Mucosa of rectum (tissue), 2 donors: ENCODE results near the gene CD8A.
A peak's percentile ranks its signal among the peaks of the same experiment; 100 is the strongest.

ENCODE experiments used
- H3K27ac ChIP-seq, 2 donors: one replicate each; pipeline ENCODE4 v1.7.0; 2013; ENCODE audit warnings: inconsistent platforms in 2 of 2, low read depth in 2 of 2, low read length in 2 of 2
- H3K27me3 ChIP-seq, 2 donors: one replicate each; pipeline ENCODE4 v1.7.0; 2013; ENCODE audit warnings: low read length in 2 of 2; ENCODE audit not compliant: control insufficient read depth in 2 of 2, insufficient read depth in 2 of 2
- H3K36me3 ChIP-seq, 2 donors: one replicate each; pipeline ENCODE4 v1.7.0; 2013; ENCODE audit warnings: low read length in 2 of 2; ENCODE audit not compliant: control insufficient read depth in 2 of 2, insufficient read depth in 2 of 2
- H3K4me1 ChIP-seq, 2 donors: one replicate each; pipeline ENCODE4 v1.7.0; 2013; ENCODE audit warnings: low read length in 2 of 2, mild to moderate bottlenecking in 1 of 2; ENCODE audit not compliant: control insufficient read depth in 2 of 2, insufficient read depth in 2 of 2
- H3K4me3 ChIP-seq, 2 donors: one replicate each; pipeline ENCODE4 v1.7.0; 2013; ENCODE audit warnings: low read length in 2 of 2
- H3K9ac ChIP-seq, 2 donors: one replicate each; pipeline ENCODE4 v1.7.0; 2013; ENCODE audit warnings: low read length in 2 of 2, low read depth in 1 of 2, mild to moderate bottlenecking in 1 of 2
- H3K9me3 ChIP-seq, 2 donors: one replicate each; pipeline ENCODE4 v1.7.0; 2013; ENCODE audit warnings: low read length in 2 of 2; ENCODE audit not compliant: control insufficient read depth in 2 of 2
- donor health status: healthy.
- donor health status: Normal muscosa, but diverticular disease.

Gene CD8A

DNA sequence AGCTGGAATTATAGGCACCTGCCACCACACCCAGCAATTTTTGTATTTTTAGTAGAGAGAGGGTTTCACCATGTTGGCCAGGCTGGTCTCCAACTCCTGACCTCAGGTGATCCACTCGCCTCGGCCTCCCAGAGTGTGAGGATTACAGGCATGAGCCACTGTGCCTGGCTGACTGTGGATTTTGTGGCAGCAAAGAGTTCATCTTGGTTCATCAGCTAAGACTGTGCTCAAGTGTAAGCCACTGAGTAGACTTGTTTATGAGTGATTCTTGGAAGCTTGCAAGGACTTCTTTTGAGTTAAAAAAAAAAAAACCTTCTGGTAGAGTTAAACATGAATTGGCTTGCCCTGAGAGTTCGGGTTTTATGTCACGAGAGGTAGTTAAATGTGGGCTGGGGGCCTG lies 36.2 kb upstream of the CD8A start:
- Histone ChIP-seq H3K36me3 (no peaks in the 10 kb centered on the region), H3K27ac (no peak overlapping the region), H3K4me3 (no peak overlapping the region), H3K4me1 (no peaks in the 10 kb centered on the region), H3K9ac (no peak overlapping the region), H3K9me3 (no peaks in the 10 kb centered on the region), H3K27me3 (no peaks in the 10 kb centered on the region)

DNA sequence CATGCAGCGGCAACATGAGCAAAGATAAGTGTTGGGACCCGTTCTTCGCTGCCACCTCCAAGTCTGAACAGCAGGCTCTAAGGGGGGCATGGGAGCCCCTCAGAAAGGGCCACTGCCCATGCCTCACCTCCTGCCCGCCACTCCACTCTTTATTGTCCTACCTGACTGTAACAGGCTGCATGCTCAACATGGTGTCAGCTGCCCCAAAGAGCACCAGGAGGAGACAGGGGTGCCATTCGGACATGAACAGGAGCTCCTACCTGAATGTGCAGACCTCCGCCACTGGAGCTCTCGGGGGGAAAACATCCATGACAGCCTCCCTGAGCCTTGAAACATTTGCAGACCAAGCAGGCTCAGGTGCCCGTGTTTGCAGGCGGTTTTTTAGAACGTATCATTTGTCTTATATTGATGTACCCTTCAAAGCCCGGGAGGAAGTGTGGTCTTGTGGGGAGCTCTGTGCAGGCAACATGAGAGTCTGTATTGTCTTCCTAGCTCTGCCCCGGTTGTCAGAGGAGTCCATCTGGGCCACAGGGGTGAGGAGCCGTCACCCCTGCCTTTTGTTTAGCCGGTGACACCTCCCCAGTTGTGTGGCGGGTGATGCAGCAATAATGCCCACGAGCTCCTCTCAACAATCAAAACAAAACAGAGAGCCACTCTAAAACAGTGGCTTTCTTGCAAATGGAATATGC lies 35.1 kb upstream of the CD8A start:
- no peak overlapping the region for H3K9ac ChIP-seq

DNA sequence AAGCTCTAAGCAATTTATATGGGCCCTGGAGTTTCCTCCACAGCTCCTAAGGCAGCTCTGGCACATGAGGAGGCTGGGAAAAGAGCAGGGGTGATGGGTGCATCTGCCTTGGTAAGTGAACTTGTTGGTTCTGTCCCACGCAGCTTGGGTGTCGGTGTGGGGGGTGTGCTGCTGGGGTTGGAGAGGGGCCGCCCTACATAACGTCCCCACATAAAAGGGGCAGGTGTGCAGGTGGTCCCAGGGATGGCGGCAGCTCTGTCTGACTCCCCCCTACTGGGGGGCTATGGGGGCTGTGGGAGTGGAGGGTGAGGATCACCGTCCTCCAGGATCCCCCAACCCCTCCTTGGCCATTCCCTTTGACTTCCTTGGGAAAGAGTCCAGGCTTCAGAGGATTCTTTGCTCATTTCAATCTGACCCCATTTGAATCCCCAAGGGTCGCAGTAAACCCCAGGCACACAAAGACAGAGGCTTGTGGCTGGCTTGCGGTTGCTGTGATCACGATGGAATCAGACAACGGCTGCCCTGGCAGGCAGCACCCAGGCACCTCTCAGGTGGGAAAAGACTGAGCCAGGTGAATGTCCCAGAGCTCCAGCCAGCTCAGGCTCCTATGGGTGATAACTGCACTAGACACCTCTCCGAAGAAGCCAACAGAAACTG lies 34.5 kb upstream of the CD8A start:
- Histone ChIP-seq H3K4me3 (no peak overlapping the region), H3K27ac (no peak overlapping the region)

More for the DNA sequence above, 35.1 kb upstream of the CD8A start:
- Histone ChIP-seq H3K9me3 (no peaks in the 10 kb centered on the region), H3K4me3 (no peak overlapping the region), H3K27ac (peak overlapping the region in 1 of 2 donors; percentile 4), H3K36me3 (no peaks in the 10 kb centered on the region), H3K4me1 (no peaks in the 10 kb centered on the region), H3K27me3 (no peaks in the 10 kb centered on the region)

GRCh38 chr2:86822668-86823345 lies 32.1 kb upstream of the CD8A start:
- H3K4me3 ChIP-seq = no peak overlapping the region
- no peaks in the 10 kb centered on the region for H3K4me1 ChIP-seq
- H3K9ac ChIP-seq = no peak overlapping the region
- H3K36me3 ChIP-seq = no peaks in the 10 kb centered on the region
- no peak overlapping the region for H3K27ac ChIP-seq
- no peaks in the 10 kb centered on the region for H3K9me3 ChIP-seq
- no peaks in the 10 kb centered on the region for H3K27me3 ChIP-seq

More for the DNA sequence above, 34.5 kb upstream of the CD8A start:
- Histone ChIP-seq H3K9me3 (no peaks in the 10 kb centered on the region), H3K36me3 (no peaks in the 10 kb centered on the region), H3K27me3 (no peaks in the 10 kb centered on the region), H3K4me1 (no peaks in the 10 kb centered on the region), H3K9ac (no peak overlapping the region)

DNA sequence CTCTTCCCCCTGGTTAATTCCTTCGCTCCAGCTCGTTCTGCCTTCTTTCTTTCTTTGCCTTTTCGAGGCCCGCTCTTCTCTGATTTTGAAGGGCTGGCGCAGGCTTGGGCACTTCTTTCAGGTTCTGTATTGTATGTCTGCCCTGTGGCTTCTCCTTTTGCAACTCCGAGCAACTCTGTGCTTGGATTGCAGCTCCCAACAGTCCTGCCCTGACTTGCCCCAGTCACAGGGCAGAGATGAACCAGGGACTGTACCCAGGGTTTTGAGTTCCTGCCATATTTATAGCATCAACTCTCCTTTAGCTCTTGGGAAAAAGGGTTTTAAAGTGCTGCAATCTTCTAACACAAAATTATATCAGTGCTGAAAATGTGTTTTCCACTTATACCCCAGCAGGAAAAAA lies 31.1 kb upstream of the CD8A start:
- Histone ChIP-seq H3K9me3 (no peaks in the 10 kb centered on the region), H3K4me1 (no peaks in the 10 kb centered on the region), H3K9ac (no peak overlapping the region), H3K27ac (no peak overlapping the region), H3K4me3 (no peak overlapping the region), H3K27me3 (no peaks in the 10 kb centered on the region), H3K36me3 (no peaks in the 10 kb centered on the region)

- Histone ChIP-seq H3K9me3 (no peaks in the 10 kb centered on the region), H3K4me3 (no peak overlapping the region), H3K27ac (no peak overlapping the region), H3K4me1 (no peaks in the 10 kb centered on the region), H3K27me3 (no peaks in the 10 kb centered on the region), H3K9ac (no peak overlapping the region), H3K36me3 (no peaks in the 10 kb centered on the region)
These were observed 30.6 kb upstream of the CD8A start for GRCh38 chr2:86821306-86821705.

- H3K27me3 ChIP-seq = no peaks in the 10 kb centered on the region
- H3K4me3 ChIP-seq = no peak overlapping the region
- no peak overlapping the region for H3K27ac ChIP-seq
- no peaks in the 10 kb centered on the region for H3K36me3 ChIP-seq
- no peaks in the 10 kb centered on the region for H3K4me1 ChIP-seq
- no peaks in the 10 kb centered on the region for H3K9me3 ChIP-seq
- no peak overlapping the region for H3K9ac ChIP-seq
These were observed 28.2 kb upstream of the CD8A start for GRCh38 chr2:86818957-86819356.

- H3K9me3 ChIP-seq = no peaks in the 10 kb centered on the region
- H3K9ac ChIP-seq = no peak overlapping the region
- H3K27me3 ChIP-seq = no peaks in the 10 kb centered on the region
- no peaks in the 10 kb centered on the region for H3K4me1 ChIP-seq
- H3K36me3 ChIP-seq = no peaks in the 10 kb centered on the region
- H3K27ac ChIP-seq = no peak overlapping the region
- H3K4me3 ChIP-seq = no peak overlapping the region
These were observed 27.5 kb upstream of the CD8A start for GRCh38 chr2:86818114-86818801.

- no peaks in the 10 kb centered on the region for H3K36me3 ChIP-seq
- peaks cover 0 to 6% of the 10 kb centered on the region in 2 donors for H3K27me3 ChIP-seq
- H3K4me3 ChIP-seq = no peak overlapping the region
- no peaks in the 10 kb centered on the region for H3K4me1 ChIP-seq
- no peak overlapping the region for H3K27ac ChIP-seq
- H3K9me3 ChIP-seq = no peaks in the 10 kb centered on the region
- H3K9ac ChIP-seq = no peak overlapping the region
These were observed 24.9 kb upstream of the CD8A start for GRCh38 chr2:86815611-86816010.
